ENCODE results near the gene GZMM. TPM values are rescaled to one million over a fixed set of nuclear protein-coding genes. Genes with fewer than 3 reads are reported as not detected.

GZMM gene
- total RNA-seq, 1 donor from 2014 or later, result not detected

GRCh38 chr19:573519-573825, 29.6 kb downstream of the GZMM start:
- Histone ChIP-seq H3K4me1 (peaks cover 74% of the 10 kb centered on the region), H3K27me3 (ENCODE audit: low read depth) (no peaks in the 10 kb centered on the region), H3K9me3 (replicated peaks) (no peaks in the 10 kb centered on the region), H3K36me3 (peaks cover 7% of the 10 kb centered on the region), H3K4me3 (peak overlapping the region; percentile 100), H3K27ac (replicated peaks) (peak overlapping the region; percentile 98)
- intact Hi-C loops (cut with micrococcal nuclease), result no loop called here
- TF ChIP-seq CTCF (IDR thresholded peaks at IDR 0.05; ENCODE audit: borderline replicate concordance), result no peak
- no peak for DNase-seq

GRCh38 chr19:574658-575526, 31.0 kb downstream of the GZMM start:
- intact Hi-C loops (cut with micrococcal nuclease), result no loop called here

GRCh38 chr19:575527-576506, 32.0 kb downstream of the GZMM start:
- Histone ChIP-seq H3K4me3 (peak overlapping the region; percentile 100), H3K36me3 (peaks cover 23% of the 10 kb centered on the region), H3K9me3 (replicated peaks) (no peaks in the 10 kb centered on the region), H3K4me1 (peaks cover 96% of the 10 kb centered on the region), H3K27me3 (ENCODE audit: low read depth) (no peaks in the 10 kb centered on the region), H3K27ac (replicated peaks) (peak overlapping the region; percentile 98)
- TF ChIP-seq CTCF (IDR thresholded peaks at IDR 0.05; ENCODE audit: borderline replicate concordance), result no peak
- intact Hi-C loops (cut with micrococcal nuclease), result no loop called here
- DNase-seq, result peak; percentile 81

More at GRCh38 chr19:574658-575526, 31.0 kb downstream of the GZMM start:
- Histone ChIP-seq H3K9me3 (replicated peaks) (no peaks in the 10 kb centered on the region), H3K4me3 (peak overlapping the region; percentile 100), H3K36me3 (peaks cover 14% of the 10 kb centered on the region), H3K27me3 (ENCODE audit: low read depth) (no peaks in the 10 kb centered on the region), H3K27ac (replicated peaks) (peak overlapping the region; percentile 98), H3K4me1 (peaks cover 88% of the 10 kb centered on the region)
- peak; percentile 75 for DNase-seq
- no peak for TF ChIP-seq CTCF (IDR thresholded peaks at IDR 0.05; ENCODE audit: borderline replicate concordance)

GRCh38 chr19:576768-577438, 33.0 kb downstream of the GZMM start:
- peak overlapping the region; percentile 100 for H3K4me3 ChIP-seq
- intact Hi-C loops (cut with micrococcal nuclease), result no loop called here
- H3K4me1 ChIP-seq, result peaks cover 96% of the 10 kb centered on the region
- no peak for DNase-seq
- TF ChIP-seq CTCF (IDR thresholded peaks at IDR 0.05; ENCODE audit: borderline replicate concordance), result no peak
- no peaks in the 10 kb centered on the region for H3K9me3 ChIP-seq (replicated peaks)
- peak overlapping the region; percentile 98 for H3K27ac ChIP-seq (replicated peaks)
- H3K27me3 ChIP-seq (ENCODE audit: low read depth), result no peaks in the 10 kb centered on the region
- peaks cover 34% of the 10 kb centered on the region for H3K36me3 ChIP-seq
